G401 (cell line): Measurements from ENCODE around the gene ALCAM. TPM values are rescaled to one million over a fixed set of nuclear protein-coding genes. Genes with fewer than 3 reads are reported as not detected.

ENCODE experiments used
- DNase-seq: peaks from one replicate; pipeline ENCODE4 v3.0.0-alpha.2; 2015; ENCODE audit warnings: low spot score
- in situ Hi-C: cut with HindIII; loops from 2 replicates; pipeline ENCODE4 v1.10.0; 2016; ENCODE audit warnings: low sequenced_read_pairs, mixed read lengths
- total RNA-seq: library from RNA; depleted of rRNA; stranded (reverse); fragments of >200 nt; shearing (Covaris generic); gene quantifications from 2 replicates; pipeline ENCODE4 v1.2.3, GENCODE V29; 2014; rRNA removed

Gene ALCAM
- 0.24 and 0.49 TPM in 2 replicates for total RNA-seq

- in situ Hi-C loops, result no loop called here
- peak; percentile 72 for DNase-seq
These were observed at the start of gene ALCAM for GRCh38 chr3:105366326-105367062. Gene ALCAM, plus strand, starts transcription at chr3:105366909.

DNA sequence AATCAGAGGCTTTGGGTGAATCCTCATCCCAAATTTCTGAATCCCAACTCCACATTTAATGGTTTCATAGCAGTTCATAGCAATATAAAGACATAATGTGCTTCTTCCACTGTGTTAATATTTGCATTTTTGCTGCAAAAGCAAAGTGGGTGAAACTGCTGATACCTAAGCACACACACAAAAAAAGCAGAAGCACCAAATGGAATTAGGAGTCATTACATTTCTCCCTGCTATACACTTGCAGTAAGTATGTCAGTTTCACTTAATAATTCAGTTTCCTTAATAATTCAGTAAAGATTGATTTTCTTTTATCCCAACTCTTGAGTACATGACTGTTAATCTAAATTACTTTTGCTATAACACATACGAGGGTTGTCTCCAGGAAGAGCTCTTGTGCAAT lies 48.9 kb upstream of the ALCAM start:
- in situ Hi-C loops, result no loop called here
- no peak for DNase-seq

- DNase-seq, result no peak
- in situ Hi-C loops, result no loop called here
These were observed 44.0 kb upstream of the ALCAM start for GRCh38 chr3:105322570-105323273.

GRCh38 chr3:105323274-105323599 lies 43.5 kb upstream of the ALCAM start:
- in situ Hi-C loops, result no loop called here
- no peak for DNase-seq

DNA sequence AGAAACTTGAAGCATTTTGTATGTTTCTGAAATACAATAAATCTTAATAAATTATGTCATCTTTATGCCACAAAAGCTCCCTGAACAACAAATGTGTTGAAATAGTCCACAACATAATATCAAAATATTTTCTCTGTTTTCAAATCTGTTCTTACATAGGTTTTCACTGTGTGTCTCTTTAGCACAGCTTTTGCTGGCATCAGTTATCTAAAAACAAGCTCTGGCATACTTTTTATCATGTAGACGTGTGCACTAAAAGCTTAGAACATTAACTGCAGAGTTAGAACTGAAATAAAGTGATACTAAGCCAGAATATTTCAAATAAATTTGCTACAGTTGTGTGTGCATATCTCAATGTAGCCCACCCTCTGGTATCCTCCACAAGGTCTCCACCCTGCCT lies 41.8 kb upstream of the ALCAM start:
- in situ Hi-C loops, result no loop called here
- no peak for DNase-seq

DNA sequence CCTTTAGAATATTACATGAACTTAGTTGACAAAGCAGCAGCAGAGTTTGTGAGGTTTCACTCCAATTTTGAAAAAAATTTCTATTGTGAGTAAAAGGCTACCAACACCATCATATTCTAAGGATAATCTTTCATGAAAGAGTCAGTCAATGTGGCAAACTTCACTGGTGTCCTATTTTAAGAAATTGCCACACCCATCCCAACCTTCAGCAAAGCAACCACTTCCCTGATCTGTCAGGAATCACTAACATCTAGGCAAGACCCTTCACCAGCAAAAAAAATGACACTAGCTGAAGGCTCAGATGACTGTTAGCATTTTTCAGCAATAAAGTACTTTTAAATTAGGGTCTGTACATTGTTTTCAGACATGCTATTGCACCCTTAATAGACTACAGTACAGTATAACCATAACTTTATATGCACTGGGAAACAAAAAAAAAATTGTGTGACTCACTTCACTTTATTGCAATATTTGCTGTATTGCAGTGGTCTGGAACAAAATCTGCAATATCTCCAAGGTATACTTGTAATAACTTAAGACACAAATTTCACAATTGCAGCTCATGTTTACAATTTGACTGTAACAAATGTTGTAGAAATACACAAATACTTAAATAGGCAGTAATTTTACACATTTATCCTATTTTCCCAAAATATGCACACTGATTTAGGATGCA lies 38.9 kb upstream of the ALCAM start:
- DNase-seq, result no peak
- in situ Hi-C loops, result no loop called here

- no peak for DNase-seq
- in situ Hi-C loops, result no loop called here
These were observed 38.4 kb upstream of the ALCAM start for GRCh38 chr3:105328338-105328730.

DNA sequence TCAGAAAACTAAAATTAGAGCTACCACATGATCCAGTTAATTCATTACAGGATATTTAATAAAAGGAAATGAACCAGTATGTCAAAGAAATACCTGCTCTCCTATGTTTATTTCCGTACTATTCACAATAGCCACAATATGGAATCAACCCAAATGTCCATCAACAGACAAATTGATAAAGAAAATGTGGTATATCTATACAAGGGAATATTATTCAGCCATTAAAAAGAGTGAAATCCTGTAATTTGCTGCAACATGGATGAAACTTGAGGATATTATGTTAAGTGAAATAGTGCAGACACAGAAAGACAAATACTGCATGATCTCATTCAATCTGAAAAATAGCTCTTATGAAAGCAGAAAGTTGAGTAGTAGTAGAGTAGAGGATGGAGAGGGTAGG lies 33.7 kb upstream of the ALCAM start:
- in situ Hi-C loops, result no loop called here
- no peak for DNase-seq

- no peak for DNase-seq
- in situ Hi-C loops, result no loop called here
These were observed 32.4 kb upstream of the ALCAM start for GRCh38 chr3:105334138-105334882.

DNA sequence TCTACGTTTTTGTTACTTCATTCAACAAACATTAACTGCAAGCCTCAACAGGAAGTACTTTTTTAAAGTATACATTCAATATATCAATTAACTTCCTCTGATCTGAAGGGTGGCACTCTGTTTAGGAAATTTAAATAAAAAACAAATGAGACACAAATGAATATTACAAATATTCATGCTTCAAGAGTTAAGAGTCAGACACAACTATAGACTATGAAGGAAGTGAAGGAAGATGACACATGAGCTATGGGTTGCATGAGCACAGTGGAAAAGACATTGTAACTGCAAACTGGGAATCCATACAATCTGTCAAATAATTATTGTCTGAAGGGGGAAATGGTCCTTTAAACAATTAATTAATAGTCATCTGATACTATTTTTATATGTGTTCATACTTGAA lies 26.8 kb upstream of the ALCAM start:
- in situ Hi-C loops, result no loop called here
- DNase-seq, result no peak

DNA sequence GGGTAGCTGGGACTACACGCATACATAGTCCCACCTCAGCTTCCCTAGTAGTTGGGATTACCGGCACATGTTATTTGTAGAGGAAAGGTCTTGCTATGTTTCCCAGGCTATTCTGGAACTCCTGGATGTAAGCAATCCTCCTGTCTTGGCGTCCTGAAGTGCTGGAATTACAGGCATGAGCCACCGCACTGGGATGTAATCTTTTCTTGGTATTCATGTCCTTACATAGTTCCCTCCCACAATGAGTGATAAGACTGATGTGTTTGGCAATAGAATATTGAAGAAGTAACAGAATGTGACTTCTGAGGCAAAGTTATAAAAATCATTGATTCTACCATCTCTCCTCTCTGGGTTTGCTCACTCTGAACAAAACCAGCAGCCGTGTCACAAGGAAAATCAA lies 22.7 kb upstream of the ALCAM start:
- no peak for DNase-seq
- in situ Hi-C loops, result no loop called here

DNA sequence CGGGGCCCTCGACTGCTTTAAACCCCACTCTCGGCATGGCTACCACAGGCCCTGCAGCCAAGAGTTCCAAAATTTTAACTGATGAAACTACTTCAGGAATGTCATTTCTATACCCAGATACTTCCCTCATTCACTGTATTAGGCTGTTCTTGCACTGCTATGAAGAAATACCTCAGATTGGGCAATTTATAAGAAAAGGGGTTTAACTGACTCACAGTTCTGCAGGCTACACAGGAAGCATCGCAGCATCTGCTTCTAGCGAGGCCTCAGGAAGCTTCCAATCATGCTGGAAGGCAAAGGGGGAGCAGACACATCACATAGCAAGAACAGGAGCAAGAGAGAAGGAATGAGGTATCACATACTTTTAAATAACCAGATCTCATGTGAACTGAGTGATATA lies 21.6 kb upstream of the ALCAM start:
- DNase-seq, result no peak
- in situ Hi-C loops, result no loop called here

DNA sequence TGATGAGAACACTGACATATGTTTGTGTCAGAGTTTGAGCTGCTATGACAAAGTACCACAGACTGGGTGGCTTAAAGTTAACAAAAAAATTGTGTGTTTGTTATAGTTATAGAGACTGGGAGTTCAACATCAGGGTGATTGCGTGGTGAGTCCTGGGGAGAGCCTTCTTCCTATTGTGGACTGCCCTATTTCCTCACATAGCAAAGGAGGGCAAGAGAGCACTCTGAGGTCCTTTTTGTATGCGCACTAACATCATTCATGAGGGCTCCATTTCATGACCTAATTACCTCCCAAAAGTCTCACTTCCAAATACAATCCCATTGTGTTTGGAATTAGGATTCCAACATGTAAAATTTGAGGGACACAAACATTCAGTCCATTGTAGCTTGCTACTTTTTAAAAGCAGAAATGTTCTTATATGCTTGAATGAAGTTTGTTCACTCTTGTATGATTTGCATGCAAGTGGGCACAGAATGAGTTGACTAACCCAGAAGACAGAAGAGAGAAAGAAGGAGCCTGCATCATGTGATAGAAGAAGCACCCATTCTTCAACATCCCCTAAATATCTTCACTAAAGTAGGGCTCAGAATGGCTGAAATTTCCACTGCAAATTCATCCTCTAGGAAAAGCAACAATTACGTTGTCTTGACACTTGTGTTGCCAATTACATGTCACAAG lies 18.9 kb upstream of the ALCAM start:
- DNase-seq, result no peak
- in situ Hi-C loops, result no loop called here

DNA sequence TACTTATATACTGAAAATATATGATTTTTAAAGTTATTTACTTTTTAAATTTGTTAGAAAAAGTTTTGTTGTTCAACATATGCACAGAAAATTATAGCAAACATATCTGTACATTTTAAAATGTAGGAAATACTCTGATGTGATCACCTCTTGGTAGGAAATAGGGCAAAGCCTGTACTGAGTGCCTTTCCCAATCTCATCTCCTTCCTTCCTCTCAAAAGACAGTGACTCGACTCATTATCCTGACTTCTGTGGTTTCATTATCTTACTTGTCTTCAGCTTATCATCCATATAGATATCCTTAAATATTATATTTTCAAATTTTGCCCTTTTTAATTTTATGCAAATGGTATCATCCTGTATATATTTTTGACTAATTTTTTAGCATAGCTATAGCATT lies 18.4 kb upstream of the ALCAM start:
- in situ Hi-C loops, result no loop called here
- no peak for DNase-seq

DNA sequence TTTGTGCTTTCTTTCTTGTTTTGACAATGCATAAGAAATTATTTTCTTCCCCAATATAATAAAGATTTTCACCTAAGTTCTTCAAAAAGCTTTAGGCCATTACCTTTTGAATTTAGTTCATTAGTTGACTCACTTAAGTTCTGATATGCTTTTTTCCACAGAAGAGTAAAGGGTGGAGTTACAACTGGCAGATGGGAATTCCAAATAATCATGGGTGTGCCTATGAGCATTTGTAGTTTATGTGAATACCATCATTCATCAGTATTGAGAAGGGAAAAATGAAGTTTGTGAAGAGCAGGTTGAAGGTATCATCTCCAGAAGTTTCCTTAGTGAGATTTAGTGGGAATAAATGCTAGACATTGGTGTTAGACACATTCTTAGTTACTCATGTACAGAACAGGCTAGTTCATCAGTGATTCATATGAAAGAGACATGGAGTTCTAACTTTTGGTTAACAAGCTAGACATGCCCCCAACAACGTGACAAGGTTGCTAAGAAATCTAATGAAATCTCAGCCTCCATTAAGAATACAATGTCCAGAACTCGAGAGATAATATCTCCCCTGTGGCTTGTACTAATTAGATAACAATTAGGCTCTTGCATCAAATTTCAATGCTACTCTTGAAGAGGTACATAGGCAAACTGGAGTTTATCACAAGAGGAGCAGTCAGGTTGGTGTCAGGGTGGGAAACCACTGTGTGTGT lies 16.9 kb upstream of the ALCAM start:
- in situ Hi-C loops, result no loop called here
- no peak for DNase-seq

DNA sequence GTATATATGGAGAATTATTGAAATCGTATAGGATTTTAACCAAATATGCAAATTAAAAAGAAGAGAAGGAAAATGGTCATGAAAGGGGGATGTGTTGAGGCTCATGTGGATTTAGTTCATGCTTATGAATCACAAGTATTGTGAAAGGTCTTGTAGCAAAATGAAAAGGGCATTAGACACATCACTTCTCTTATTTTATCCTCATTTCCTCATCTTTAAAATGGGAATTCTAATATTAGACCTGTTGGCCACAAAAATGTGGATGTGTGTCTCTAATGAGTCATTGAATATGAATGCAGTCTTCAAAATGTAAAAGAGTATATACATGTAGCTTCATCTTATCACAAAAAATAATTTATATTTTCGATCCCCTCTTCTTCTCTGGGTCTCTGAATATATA lies 14.9 kb upstream of the ALCAM start:
- in situ Hi-C loops, result no loop called here

DNA sequence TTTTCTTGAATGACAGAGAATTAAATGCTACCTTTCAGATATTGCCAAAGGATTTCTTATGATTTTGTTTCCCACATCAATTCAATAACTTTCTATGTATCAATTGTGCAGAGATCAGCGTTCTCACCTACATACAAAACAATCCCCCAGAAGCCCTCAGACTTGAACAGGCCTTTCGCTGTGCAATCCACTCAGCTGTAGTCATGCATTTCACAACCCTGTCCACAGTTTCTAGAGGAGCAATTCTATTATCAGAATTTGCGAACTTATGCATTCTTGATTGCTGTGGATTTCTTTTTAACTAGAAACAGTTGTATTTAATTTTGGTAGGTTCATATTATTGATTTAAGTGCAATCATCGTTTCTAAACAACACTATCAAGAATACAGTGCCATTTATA lies 13.7 kb upstream of the ALCAM start:
- in situ Hi-C loops, result no loop called here
- DNase-seq, result no peak

More for the DNA sequence above, 14.9 kb upstream of the ALCAM start:
- DNase-seq, result no peak

DNA sequence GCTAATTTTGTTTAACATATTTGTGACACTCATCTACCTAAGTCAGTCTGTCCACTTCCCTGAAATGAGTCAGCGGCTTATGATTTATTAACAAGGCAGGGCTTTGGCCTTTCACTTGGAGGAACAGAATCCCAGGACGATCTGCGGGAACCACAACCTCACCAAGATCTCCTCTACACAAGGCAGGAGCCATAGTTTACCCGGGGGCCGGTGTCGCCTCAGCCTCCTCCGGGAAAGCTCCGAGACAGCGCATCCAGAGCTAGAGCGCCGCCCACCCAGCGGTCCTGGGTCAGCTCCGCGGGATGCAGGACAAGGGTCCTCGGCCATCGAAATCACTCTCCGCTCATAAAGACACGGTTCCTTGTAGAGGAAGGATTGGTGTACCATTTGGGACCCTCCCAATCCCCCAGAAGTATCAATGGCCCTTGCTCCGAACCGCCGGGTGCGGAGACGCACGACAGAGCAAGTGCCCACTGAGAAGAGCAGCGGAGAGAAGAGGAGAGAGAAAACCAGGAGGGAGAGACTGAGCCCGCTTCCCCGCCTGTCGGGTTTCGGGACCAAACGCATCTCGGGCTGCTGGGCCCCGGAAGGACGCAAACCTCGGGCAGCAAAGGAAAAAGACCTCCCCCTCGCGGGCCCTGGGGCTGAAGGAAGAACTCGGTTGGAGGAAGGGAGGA lies 13.1 kb upstream of the ALCAM start:
- in situ Hi-C loops, result no loop called here
- DNase-seq, result no peak
